ENCODE data around the gene TRIOBP.
A peak's percentile ranks its signal among the peaks of the same experiment; 100 is the strongest.

The TRIOBP gene

GRCh38 chr22:37822079-37822833 is 125.4 kb downstream of the TRIOBP start:
- H3K4me3 ChIP-seq (ENCODE audit: low read length): no peak overlapping the region
- TF ChIP-seq ZNF274 (IDR thresholded peaks at IDR 0.05; ENCODE audit: low read depth, low read length): no peak

GRCh38 chr22:37823134-37823985 is 126.5 kb downstream of the TRIOBP start, which contains the start of gene GALR3:
TSS of gene GALR3 (plus strand) at chr22:37823382. CDS start at chr22:37823407, 25 bp downstream.
- no peak for TF ChIP-seq ZNF274 (IDR thresholded peaks at IDR 0.05; ENCODE audit: low read depth, low read length)
- no peak within 1 kb of the TSS for H3K4me3 ChIP-seq (ENCODE audit: low read length)

- peak overlapping the region; percentile 2; the same call in 1 of the 2 replicates for H3K4me3 ChIP-seq (ENCODE audit: low read length)
- TF ChIP-seq ZNF274 (IDR thresholded peaks at IDR 0.05; ENCODE audit: low read depth, low read length): no peak
These were observed 128.1 kb downstream of the TRIOBP start for GRCh38 chr22:37824674-37825641.
